GM12872 (cell line): ENCODE measurements around the gene PDE4D.

Experiments used
- TF ChIP-seq, protein P1 (sequence below): IDR thresholded peaks from 3 replicates; pipeline ENCODE4 v1.5.1; 2011; ENCODE audit warnings: low read depth, mild to moderate bottlenecking, low read length, moderate library complexity; ENCODE audit not compliant: insufficient read depth

The PDE4D gene

DNA sequence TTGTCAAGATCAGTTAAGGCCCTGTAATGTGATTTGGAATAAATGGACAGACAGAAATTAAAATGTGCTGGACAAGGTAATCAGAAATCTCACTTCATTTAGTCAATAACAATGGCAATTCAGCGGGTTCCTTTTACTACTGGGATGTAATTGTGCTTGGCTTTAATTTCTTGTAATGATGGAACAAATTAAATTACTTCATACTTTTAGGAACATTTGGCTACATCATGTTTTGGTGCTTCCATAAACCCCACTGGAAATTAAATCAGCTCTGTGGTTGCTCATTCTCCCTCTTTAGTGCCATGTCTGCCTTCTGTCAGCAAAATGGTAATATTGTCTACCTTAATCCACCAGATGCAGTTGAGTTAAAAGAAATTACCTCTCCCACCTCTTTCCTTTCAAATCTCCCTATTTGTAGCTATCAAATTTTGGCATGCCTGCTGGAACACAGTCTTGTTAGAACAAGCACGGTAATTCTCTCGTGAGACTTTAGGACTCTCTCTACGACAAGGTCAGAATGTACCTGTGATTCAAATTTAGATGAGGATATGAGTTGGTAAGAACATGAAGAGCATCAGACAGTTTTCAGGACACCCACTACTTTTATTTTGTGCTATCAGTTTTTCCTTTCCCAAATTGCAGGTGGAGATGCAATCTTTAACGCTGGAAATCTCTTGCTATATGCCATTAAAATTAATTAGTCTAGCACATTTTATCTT lies 834.4 kb downstream of the PDE4D start:
- TF ChIP-seq, protein P1, sequence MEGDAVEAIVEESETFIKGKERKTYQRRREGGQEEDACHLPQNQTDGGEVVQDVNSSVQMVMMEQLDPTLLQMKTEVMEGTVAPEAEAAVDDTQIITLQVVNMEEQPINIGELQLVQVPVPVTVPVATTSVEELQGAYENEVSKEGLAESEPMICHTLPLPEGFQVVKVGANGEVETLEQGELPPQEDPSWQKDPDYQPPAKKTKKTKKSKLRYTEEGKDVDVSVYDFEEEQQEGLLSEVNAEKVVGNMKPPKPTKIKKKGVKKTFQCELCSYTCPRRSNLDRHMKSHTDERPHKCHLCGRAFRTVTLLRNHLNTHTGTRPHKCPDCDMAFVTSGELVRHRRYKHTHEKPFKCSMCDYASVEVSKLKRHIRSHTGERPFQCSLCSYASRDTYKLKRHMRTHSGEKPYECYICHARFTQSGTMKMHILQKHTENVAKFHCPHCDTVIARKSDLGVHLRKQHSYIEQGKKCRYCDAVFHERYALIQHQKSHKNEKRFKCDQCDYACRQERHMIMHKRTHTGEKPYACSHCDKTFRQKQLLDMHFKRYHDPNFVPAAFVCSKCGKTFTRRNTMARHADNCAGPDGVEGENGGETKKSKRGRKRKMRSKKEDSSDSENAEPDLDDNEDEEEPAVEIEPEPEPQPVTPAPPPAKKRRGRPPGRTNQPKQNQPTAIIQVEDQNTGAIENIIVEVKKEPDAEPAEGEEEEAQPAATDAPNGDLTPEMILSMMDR: no peak

DNA sequence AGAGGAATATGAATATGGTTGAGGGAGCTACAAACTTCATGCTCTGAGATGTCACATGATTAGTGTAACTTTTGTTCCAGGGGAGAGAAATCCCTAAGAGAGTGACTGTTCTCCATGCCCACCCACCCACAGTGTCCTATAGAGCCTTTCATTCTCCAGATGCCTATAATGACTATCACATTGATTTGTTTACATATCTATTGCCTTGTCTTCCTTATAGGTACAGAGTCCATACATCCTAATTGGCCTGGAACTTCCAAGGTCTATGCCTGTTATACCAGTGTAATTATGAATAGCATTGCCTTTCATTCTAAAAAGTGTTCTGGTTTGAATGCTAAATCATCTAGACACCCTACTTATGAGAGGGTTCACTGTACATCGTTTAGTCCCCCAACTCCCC lies 835.3 kb downstream of the PDE4D start:
- TF ChIP-seq, protein P1: no peak

DNA sequence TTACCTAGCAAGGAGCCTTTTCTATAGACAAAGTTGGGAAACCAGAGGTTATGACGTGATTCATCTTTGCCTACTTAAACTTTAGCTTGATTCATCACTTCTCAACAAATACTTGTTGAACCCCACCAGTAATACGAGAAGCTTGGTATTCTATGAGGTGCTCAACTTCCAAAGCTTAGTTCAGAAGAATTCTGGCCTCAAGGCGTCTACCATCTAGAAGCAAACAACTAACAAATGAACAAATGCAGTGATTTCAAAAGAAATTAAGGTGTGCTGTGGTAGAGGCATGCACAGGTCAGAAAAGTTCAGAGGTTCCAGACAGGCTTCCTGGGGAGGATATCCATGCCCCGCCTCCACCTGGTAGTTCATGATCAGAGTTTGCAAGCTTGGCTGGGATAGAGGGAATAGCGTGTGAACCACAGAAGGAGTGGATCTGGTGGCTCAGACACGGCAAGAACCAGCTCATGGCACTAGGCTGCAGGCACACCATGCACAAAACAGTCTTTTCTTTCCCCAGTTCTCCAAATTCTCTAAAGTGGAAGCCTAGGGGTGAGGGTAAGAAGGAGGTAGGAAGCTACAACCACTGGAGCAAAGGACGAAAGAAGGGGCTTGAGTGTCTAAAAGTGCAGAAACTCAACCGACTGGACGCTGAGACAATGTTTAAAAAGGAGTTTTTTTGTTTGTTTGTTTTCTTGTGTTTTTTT lies 837.6 kb downstream of the PDE4D start:
- TF ChIP-seq, protein P1: no peak

DNA sequence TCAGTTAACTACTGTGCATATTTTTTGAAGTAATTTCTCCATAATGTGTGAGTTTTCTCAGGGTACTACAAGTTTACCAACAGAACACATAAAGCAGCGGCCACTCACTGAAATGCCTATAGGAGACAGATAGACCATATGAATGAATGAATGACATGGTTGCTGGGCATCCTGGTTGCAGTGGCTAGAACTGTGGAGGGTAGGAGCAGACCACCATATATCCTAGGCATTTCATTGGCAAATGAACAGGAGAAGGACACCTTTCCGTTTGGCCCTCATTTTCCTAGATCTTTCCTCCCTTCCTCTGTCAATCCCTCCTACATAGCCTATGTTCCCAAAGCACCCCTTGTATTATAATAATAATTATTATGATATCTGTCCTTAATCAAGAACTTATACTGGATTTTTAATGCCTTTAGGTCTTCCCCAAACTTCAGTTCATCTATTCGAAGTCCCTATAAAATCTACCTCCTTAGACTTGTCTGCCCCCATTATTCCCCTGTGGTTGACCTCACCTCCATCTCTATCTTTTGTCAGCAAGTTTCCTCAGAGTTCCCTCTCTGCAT lies 838.5 kb downstream of the PDE4D start:
- TF ChIP-seq, protein P1: no peak

DNA sequence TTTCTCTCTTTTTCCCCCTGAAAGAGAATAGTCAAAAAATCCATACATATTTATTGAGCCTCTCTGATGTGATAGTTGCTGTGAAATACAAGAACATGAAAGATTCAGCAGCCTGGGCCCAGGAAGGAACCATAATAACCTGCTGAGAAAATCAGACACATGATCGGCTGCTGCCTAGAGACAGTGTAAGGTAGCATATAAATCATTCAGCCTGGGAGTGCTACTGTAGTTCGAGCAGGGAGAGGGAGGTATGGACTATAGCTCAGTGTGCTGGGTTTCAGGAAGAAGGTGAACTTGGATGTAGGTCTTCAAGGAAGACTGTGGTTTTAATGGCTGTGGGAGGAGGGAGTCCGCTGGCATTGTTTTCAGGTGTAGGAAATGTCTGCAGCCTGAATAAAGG lies 841.6 kb downstream of the PDE4D start:
- TF ChIP-seq, protein P1: no peak

DNA sequence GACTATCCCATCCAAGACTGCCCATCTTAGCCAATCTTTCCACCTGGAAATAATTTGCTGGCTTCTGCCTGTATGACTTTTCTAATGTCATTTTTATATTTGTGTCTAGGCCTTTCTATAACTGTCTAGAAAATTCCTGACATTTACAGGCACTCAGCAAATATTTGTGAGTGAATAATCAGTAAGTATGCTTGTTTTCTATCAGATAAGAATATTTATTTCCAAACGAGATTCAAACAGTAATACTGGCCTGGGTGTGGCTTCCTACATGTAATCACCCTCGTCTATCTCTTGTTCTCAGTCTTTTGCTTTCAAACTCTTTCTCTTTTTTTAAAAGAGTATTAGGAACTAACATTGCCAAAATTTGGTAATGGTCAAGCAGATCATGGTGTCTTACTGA lies 844.4 kb downstream of the PDE4D start:
- TF ChIP-seq, protein P1: no peak

DNA sequence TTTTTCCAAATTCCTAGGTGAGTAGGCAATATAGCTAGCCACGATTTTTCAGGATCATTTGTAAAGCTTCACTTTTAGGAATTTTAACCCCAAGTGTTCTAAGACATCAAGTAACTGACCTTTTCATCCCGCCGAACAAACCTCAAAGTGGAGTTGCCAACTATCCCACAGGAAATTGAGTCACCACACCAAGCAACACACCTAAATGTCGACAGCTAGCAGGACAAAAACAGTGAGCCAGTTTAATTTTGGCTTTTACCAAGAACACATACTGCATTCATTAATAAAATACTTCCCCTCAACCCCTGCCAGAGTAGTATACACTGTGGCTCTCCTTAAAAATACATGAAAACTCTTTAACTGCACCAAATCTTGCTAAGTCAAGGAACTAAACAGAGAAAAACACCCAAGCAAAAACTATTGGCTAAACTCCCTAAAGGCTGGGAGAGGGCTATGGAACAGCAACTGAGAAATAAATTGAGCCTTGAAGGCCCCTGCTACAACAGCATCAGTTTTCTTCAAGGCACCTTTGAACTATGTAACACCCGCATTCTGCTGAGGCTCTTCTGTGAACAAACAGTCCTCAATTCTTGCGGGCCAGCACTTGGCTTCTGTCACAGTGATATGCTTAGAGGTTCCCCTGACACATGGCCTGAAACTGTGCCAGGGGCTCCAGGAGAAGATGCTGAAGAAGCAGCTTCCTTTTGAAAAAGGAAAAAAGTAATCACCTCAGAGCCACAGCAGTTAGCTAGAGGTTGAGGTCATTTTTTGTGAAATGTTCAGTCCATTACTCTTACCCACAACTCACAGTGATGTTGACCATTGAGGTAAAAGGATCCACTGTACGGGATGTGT lies 851.1 kb downstream of the PDE4D start:
- TF ChIP-seq, protein P1: no peak
